GM18861 (cell line): Measurements from ENCODE around the gene NCBP1.

Experiments
- ATAC-seq: cut with Tn5 transposase; IDR thresholded peaks from one replicate; pipeline ENCODE4 v1.9.1; 2021; ENCODE audit not compliant: unreplicated experiment

NCBP1 gene

GRCh38 chr9:97706246-97706645 is 72.6 kb downstream of the NCBP1 start:
- ATAC-seq, result no peak

GRCh38 chr9:97710356-97711222 is 77.0 kb downstream of the NCBP1 start:
- ATAC-seq, result no peak

GRCh38 chr9:97711223-97711626 is 77.6 kb downstream of the NCBP1 start:
- no peak for ATAC-seq

- no peak for ATAC-seq
Observed at GRCh38 chr9:97714435-97714834, 80.8 kb downstream of the NCBP1 start.

GRCh38 chr9:97717866-97718265 is 84.2 kb downstream of the NCBP1 start:
- no peak for ATAC-seq

- no peak for ATAC-seq
Observed at GRCh38 chr9:97721396-97721795, 87.8 kb downstream of the NCBP1 start.

GRCh38 chr9:97722331-97722730 is 88.7 kb downstream of the NCBP1 start:
- no peak for ATAC-seq
